Lung (tissue), 12 donors: ENCODE measurements around the gene RRAGB. TPM values are rescaled to one million over a fixed set of nuclear protein-coding genes. Genes with fewer than 3 reads are reported as not detected.
A peak's percentile ranks its signal among the peaks of the same experiment; 100 is the strongest.
"Not testable (repeated sequence)": the region's sequence is repeated elsewhere in the genome, so short reads cannot be mapped to it uniquely, and the experiment has no call there.

Source experiments
- ATAC-seq: fragments of 200-7000 bp; cut with Tn5 transposase; one replicate; pipeline ENCODE4 v1.9.1; 2020; ENCODE audit warnings: moderate number of reproducible peaks; ENCODE audit not compliant: insufficient read depth, low FRiP score
- DNase-seq, 3 donors: peaks; one replicate each; pipeline ENCODE4 v3.0.0-alpha.2; 2013 to 2017
- H3K27ac ChIP-seq, 2 donors: one replicate each; pipeline ENCODE4 v1.5.1; 2013; ENCODE audit warnings: mild to moderate bottlenecking in 2 of 2, moderate library complexity in 2 of 2, control low read depth in 1 of 2, inconsistent platforms in 1 of 2, low read depth in 1 of 2, low read length in 1 of 2
- H3K27me3 ChIP-seq, 3 donors: one replicate each; pipeline ENCODE4 v1.5.1; 2013; ENCODE audit warnings: low read length in 2 of 3; ENCODE audit not compliant: control insufficient read depth in 3 of 3, insufficient read depth in 3 of 3
- H3K36me3 ChIP-seq, 4 donors: one replicate each; pipeline ENCODE4 v1.5.1; 2013; ENCODE audit warnings: low read length in 4 of 4, mild to moderate bottlenecking in 1 of 4, moderate library complexity in 1 of 4; ENCODE audit not compliant: control insufficient read depth in 4 of 4, insufficient read depth in 4 of 4
- H3K4me1 ChIP-seq, 5 donors: one replicate each; pipeline ENCODE4 v1.5.1; 2013; ENCODE audit warnings: low read length in 5 of 5, mild to moderate bottlenecking in 2 of 5, moderate library complexity in 1 of 5; ENCODE audit not compliant: control insufficient read depth in 5 of 5, insufficient read depth in 5 of 5
- H3K4me3 ChIP-seq: one replicate; pipeline ENCODE4 v1.5.1; 2013; ENCODE audit warnings: mild to moderate bottlenecking, control low read depth, moderate library complexity
- H3K9ac ChIP-seq, 2 donors: one replicate each; pipeline ENCODE4 v1.5.1; 2013; ENCODE audit warnings: low read length in 2 of 2, control low read depth in 1 of 2; ENCODE audit not compliant: insufficient read depth in 1 of 2
- H3K9me3 ChIP-seq, 4 donors: one replicate each; pipeline ENCODE4 v1.5.1; 2013; ENCODE audit warnings: low read length in 3 of 4, mild to moderate bottlenecking in 1 of 4, moderate library complexity in 1 of 4; ENCODE audit not compliant: control insufficient read depth in 4 of 4, insufficient read depth in 3 of 4
- WGBS, 2 donors: extraction: QIAGEN DNeasy Blood & Tissue Kit; methylation state at CpG; one replicate each; pipeline ENCODE4 v1.1.7; 2013; 5-methylcytosine and 5-hydroxymethylcytosine counted together
- polyA plus RNA-seq, 2 donors: library from polyadenylated mRNA; stranded (reverse); fragments of 200-250 nt; gene quantifications; one replicate each; pipeline ENCODE4 v1.2.1, GENCODE V29; 2013
- total RNA-seq, 2 donors: library from RNA; depleted of rRNA in 1 of 2; stranded (reverse); fragments of >200 nt in 1 of 2; gene quantifications; one replicate each; pipeline ENCODE4 v1.2.1, GENCODE V29; 2014 to 2021
- TF ChIP-seq, protein P1 (sequence below): IDR thresholded peaks from 2 replicates; pipeline ENCODE4 v1.5.1; 2012; ENCODE audit warnings: mild to moderate bottlenecking; ENCODE audit errors: control extremely low read depth, extremely low read depth
- donor health status: control.
- donor health status: control.
- donor health status: Bipolar disorder and iron deficiency.
- donor health status: healthy.
- donor health status: DM: yes; HTN: yes; CAD: no.

The RRAGB gene
- total and polyA plus RNA-seq, 4 donors: 13.0 to 44.9 (median 16.2) TPM

DNA sequence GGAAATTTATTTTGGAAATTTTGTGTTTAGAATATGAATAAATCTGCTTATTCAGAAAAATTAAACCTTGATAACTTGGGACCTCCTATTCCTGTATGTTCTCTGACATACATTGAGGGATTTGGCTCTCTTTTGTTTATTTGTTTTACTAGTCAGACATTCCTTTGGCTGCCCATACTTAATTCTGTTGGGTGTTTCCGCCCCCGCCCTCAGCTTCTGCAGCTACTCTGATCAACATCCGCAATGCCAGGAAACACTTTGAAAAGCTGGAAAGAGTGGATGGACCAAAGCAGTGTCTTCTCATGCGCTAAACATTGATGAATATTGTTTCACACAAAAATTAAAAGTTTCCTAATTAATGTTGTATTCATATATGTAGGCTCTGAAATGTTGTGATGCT lies 40.5 kb downstream of the RRAGB start:
- DNase-seq: no peak
- TF ChIP-seq, protein P1, sequence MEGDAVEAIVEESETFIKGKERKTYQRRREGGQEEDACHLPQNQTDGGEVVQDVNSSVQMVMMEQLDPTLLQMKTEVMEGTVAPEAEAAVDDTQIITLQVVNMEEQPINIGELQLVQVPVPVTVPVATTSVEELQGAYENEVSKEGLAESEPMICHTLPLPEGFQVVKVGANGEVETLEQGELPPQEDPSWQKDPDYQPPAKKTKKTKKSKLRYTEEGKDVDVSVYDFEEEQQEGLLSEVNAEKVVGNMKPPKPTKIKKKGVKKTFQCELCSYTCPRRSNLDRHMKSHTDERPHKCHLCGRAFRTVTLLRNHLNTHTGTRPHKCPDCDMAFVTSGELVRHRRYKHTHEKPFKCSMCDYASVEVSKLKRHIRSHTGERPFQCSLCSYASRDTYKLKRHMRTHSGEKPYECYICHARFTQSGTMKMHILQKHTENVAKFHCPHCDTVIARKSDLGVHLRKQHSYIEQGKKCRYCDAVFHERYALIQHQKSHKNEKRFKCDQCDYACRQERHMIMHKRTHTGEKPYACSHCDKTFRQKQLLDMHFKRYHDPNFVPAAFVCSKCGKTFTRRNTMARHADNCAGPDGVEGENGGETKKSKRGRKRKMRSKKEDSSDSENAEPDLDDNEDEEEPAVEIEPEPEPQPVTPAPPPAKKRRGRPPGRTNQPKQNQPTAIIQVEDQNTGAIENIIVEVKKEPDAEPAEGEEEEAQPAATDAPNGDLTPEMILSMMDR: no peak
- Histone ChIP-seq H3K9ac (no peak overlapping the region), H3K27ac (no peak overlapping the region), H3K27me3 (peaks cover 0 to 5% (median 0%) of the 10 kb centered on the region in 3 donors), H3K4me1 (no peaks in the 10 kb centered on the region), H3K36me3 (peaks cover 0 to 7% (median 4%) of the 10 kb centered on the region in 4 donors), H3K9me3 (no peaks in the 10 kb centered on the region), H3K4me3 (no peak overlapping the region)
- WGBS, 2 donors: 69 to 85% methylated on average over 4 of the region's 4 CpGs
- no peak for ATAC-seq

DNA sequence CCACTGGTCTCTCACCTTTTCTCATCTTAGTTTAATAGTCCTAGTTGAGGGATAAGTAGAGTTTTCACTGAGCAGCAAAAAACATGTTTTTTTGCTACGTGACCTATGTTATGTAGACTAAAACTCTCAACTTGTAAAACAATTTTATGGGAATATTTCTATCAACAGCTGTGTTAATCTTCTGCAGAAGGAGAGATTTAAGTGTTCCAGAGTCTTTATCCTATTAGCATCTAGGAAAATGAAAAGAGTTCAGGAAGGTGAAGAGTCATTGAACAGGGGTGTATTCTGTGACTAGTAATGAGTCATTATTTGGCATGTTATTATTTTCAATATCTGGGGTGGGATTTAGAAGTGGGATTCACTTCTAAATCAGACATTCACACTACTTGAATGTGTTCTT lies 41.9 kb downstream of the RRAGB start:
- WGBS, 2 donors: 85 to 100% methylated on average over 1 of the region's 1 CpG
- no peak overlapping the region for H3K9ac ChIP-seq
- no peaks in the 10 kb centered on the region for H3K4me1 ChIP-seq
- H3K4me3 ChIP-seq: no peak overlapping the region
- H3K36me3 ChIP-seq: peaks cover 0 to 4% (median 3%) of the 10 kb centered on the region in 4 donors
- H3K27ac ChIP-seq: no peak overlapping the region
- no peaks in the 10 kb centered on the region for H3K9me3 ChIP-seq
- no peak for ATAC-seq
- H3K27me3 ChIP-seq: peaks cover 0 to 5% (median 0%) of the 10 kb centered on the region in 3 donors
- TF ChIP-seq, protein P1: no peak
- no peak for DNase-seq

DNA sequence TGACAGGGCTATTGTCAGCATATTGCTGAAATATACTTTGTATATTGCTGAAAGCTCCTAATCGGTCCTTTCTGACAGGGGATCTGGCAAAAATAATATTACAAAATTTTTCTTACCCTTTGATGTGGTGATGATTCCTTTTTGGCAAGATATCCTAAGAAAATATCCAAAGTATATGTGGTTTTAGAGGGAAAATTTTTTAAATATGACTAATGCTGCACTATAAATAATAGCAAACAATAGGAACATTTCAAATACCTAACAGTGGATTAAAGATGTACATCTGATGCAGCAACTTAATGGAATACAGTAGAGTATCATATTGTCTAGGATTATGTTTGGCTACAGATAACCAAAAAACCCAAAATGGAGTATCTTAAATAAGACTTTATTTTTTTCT lies 49.6 kb downstream of the RRAGB start:
- H3K4me3 ChIP-seq: no peak overlapping the region
- no peak overlapping the region for H3K9ac ChIP-seq
- DNase-seq: no peak
- H3K27ac ChIP-seq: no peak overlapping the region
- TF ChIP-seq, protein P1: no peak
- WGBS, 2 donors: 58 to 87% methylated on average over 1 of the region's 1 CpG
- H3K9me3 ChIP-seq: no peaks in the 10 kb centered on the region
- no peaks in the 10 kb centered on the region for H3K27me3 ChIP-seq
- no peaks in the 10 kb centered on the region for H3K36me3 ChIP-seq
- no peak for ATAC-seq
- H3K4me1 ChIP-seq: no peaks in the 10 kb centered on the region

DNA sequence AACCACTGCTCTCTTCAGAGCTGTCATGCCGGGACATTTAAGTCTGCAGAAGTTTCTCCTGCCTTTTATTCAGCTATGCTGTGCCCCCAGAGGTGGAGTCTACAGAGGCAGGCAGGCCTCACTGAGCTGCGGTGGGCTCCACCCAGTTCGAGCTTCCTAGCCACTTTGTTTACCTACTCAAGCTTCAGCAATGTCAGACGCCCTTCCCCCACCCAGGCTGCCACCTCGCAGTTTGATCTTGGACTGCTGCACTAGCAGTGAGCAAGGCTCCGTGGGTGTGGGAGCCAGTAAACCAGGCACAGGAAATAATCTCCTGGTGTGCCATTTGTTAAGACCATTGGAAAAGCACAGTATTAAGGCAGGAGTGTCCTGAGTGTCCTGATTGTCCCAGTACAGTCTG lies 56.9 kb downstream of the RRAGB start:
- H3K9me3 ChIP-seq, H3K4me1 ChIP-seq, H3K27me3 ChIP-seq, H3K36me3 ChIP-seq, ATAC-seq, H3K9ac ChIP-seq, H3K4me3 ChIP-seq, H3K27ac ChIP-seq: not testable (repeated sequence)
- peak in 1 of 3 donors; percentile 2 for DNase-seq
- WGBS, 2 donors: 52 to 77% methylated on average over 5 to 6 of the region's 6 CpGs
